GM12875 (cell line): ENCODE results near the gene KCNT2.

ENCODE experiments used
- H3K4me3 ChIP-seq: one replicate; pipeline ENCODE4 v1.5.1; 2011; ENCODE audit warnings: low read depth, low read length, control low read depth
- CTCF ChIP-seq: IDR thresholded peaks from 2 replicates; pipeline ENCODE4 v1.5.1; 2011; ENCODE audit warnings: low read depth, mild to moderate bottlenecking, control low read depth, inconsistent platforms, low read length, moderate library complexity, borderline replicate concordance; ENCODE audit not compliant: insufficient read depth

The KCNT2 gene

DNA sequence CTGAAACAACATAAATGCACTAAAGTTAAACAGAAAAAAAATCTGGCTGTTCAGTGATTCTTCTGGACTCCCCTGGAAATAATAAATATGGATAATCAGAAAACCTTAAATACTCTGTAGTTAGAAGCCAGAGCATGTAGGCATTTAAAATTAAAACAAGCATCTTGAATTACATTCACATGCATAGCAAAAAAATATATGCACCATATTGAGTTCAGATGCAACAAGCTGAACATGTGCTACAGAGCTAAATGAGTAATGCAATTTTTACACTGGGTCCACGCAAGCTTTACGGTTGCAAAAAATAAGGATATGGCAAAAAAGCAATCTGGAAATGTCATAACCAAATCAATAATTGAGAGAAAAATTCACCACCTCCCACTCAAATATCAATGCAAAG lies 11.5 kb upstream of the KCNT2 start:
- no peak for TF ChIP-seq CTCF
- H3K4me3 ChIP-seq: no peak overlapping the region

GRCh38 chr1:196611873-196612272 lies 3.6 kb upstream of the KCNT2 start:
- H3K4me3 ChIP-seq: no peak overlapping the region
- no peak for TF ChIP-seq CTCF

DNA sequence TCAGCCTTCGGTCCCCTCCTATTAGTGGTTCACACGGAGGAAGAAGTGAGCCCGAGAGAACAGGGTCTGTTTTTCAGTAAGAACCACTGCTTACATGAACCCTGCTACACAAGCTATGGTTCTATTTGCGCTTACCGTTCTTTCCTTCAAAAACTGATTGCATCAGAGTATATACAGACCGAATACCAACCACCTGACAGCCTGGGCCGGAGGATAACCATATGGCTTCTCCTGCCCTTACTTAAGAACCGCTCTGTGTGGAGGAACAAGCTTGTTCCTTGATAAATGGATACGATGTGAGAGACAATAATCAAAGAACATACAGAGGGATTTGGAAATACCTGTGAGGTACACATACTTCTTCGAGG lies 1.1 kb upstream of the KCNT2 start:
- no peak overlapping the region for H3K4me3 ChIP-seq
- TF ChIP-seq CTCF: no peak

GRCh38 chr1:196607981-196608380 lies 259 bp downstream of the KCNT2 start:
- no peak for TF ChIP-seq CTCF
- H3K4me3 ChIP-seq: no peak overlapping the region

DNA sequence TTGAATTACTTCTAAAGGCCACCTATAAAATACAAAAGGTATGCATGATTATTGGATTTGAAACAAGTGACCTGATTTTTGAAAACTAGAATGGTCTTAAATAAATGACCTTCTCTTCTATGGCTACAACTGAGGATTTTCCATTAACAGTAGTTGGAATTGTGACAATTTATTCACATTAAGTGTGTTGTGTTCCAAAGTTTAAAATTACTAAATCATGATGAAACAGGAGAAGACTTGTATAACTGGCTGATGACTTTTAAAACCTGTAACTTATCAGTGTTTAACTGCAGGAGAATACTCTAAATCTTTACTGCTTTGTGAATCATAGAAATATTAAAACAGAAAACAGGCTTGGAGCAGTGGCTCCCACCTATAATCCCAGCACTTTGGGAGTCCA lies 4.6 kb downstream of the KCNT2 start:
- no peak for TF ChIP-seq CTCF

DNA sequence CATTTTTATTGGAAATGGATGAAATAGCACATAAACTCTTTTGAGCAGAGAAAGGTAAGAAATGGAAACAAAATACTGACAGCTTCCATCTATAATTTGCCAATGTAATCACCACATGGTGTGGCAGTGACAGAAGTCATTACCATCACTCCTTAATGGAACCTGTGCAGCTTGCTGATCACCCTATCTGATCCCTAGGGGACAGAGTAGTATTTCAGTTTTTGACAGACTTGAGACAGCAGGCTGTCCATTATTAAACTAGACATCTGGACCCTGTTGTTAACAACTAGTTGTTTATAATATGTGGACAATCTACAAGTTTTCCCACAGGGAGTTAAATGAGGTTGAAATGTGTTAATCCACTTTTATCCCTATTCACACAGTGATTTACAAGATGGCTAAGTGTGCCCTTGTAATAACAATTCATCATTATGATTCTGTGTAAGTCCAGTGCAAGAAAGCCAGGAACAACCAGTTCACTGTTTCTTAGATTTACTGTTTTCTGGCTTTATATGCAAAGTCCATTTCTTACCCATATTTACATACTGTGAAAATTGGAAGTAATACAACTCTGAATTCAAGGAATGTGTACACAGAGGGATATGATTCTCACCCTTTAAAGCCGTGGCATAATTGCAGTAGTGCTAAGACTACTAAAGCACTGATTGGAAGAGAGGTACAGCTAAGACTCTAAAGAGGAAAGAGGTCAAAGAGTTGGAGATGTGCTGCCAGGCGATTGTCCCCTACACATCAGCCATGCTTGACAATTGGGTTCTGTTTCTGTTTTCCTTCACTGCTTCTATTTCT lies 9.1 kb downstream of the KCNT2 start:
- H3K4me3 ChIP-seq: no peak overlapping the region
- TF ChIP-seq CTCF: no peak

More for the DNA sequence above, 4.6 kb downstream of the KCNT2 start:
- H3K4me3 ChIP-seq: no peak overlapping the region

- no peak overlapping the region for H3K4me3 ChIP-seq
- no peak for TF ChIP-seq CTCF
Measured at GRCh38 chr1:196594700-196595099, 13.5 kb downstream of the KCNT2 start.
